Measurements from ENCODE around the gene ABL1.
"Not testable (repeated sequence)": the region's sequence is repeated elsewhere in the genome, so short reads cannot be mapped to it uniquely, and the experiment has no call there.

ABL1 gene

DNA sequence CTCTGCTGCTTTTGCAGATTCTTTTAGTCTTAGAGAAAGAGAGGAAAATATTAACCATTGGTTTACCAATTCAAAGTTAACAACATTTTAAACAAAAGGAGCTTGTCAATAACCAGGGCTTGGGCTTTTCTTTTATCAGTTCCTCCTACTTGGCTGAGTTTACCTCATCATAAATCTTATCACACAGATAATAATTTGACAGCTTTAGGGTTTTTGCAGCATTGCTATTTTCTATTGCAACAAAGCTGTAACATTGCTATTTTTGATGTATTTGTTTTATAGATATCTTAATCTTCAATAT, 9.8 kb upstream of the ABL1 start:
- DNase-seq (ENCODE audit: low read depth) = no peak

DNA sequence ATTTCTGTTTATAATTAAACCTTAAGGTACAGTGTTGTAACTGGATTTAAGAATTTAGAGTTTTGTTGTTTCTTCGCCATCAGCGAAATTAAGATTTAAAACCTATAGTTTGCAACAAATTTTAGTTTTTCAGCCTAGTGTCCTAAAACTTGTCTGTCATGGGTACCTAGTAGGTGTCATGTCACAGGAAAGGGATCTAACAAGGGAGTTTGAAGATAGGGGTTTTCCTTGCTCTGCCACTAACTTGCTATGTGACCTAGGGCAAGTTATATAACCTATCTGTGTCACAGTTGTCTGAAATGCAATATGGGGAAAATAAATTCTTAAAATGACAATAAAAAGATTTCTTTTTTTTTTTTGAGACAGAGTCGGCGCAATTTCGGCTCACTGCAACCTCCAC, 9.2 kb upstream of the ABL1 start:
- no peak for DNase-seq (ENCODE audit: low read depth)

DNA sequence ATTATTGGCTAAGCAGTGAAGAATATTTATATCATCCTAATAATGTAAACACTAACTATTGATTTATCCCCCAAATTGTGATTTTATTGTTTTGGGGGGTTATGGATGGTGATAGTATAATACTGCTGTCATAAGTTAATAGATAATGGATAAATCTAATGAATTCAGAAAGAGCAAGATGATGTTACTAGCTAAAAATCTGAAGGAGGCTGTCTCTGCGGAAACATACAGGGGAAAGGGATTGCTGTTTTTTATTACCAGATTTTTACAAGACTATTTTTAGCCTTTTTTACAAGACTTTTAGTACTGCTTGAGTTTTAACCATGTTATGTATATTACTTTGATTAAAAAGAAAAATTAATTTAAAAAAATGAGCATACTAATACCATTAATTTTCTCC, 5.3 kb upstream of the ABL1 start:
- DNase-seq (ENCODE audit: low read depth) = no peak

DNA sequence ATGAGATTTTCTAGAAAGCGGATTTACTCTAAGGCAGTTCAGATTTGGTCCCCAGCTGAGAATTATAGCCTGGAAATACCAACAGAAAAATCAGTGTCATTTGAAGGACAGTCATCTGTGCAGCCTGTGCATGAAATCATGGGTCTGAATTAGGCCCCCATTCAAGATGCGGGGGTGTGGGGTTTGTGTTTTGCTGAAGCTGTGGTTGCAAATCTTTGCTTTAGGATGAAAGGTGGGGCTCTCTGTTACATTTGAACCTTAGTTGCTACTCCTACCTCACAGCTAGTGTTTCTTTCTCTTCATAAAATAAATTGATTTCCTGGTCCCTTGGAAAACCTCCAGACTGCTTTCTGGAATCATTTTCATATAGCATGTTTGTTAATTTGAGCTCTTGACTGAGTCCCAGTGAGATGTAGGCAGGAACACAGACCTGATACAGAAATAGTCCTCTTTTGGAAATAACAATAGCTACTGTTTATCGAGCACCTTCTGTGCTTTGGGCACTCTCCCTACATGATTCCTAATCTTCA, 4.8 kb upstream of the ABL1 start:
- DNase-seq (ENCODE audit: low read depth) = no peak

DNA sequence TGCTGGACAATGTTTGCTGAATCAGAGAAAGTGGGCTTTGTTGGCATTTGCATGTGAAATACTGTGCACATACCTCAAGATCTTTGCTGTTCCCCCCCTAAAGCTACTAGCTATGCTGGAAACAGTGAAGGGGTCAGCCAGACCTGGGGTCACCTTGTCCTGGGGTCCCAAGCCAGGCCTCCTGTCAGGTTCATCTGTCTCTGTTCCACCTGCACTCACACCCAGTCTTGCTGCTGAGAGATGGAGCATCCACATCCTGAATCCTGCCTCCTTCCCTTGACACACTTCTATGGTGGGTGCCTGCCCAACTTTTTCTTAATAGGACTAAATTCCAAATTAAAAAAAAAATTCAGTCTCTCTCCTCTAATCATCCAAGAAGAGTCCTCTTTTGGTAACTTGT, 4.0 kb upstream of the ABL1 start:
- DNase-seq (ENCODE audit: low read depth) = no peak

DNA sequence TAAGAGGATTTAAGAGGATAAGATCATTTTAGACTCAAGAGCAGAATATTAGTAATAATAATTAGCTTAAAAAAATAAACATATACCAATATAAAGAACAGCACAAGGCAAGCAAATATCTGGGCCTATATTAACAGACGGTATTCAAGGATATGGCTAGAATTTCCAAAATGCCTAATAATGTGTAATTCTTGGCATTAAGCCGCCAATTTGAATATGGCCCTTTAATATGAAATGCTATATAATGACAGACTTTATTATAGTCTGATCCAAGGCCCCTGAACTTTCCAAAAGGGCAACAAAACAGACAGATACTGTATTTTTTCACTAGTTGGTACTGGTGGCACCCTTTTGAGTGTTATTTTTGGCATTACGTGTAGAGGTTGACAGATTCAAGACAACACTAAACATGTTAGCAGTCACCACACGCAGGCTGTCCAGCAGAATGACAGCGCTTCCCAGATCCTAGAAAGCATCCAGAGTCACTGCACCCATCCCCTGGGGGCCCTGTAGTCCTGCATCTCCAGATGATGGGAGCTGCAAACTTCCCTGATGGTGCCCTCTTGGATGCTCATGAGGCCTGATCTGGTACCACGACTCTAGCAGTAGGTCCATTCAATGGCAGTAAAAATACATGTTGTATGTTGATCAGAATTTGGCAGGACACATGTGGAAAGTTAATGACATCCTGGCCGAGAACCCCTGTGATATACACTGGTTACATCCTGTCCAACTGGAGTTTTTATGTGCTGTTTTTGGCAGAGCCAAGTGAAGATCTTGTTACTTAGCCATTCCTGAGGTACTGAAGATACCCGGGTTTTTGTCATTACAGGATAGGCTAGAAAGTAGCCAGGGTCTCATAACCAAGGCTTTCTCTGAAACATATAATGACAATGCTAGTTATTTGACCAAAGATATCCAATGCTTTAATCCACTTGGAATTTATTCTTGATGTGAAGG, 1.7 kb upstream of the ABL1 start:
- DNase-seq (ENCODE audit: low read depth) = no peak

DNA sequence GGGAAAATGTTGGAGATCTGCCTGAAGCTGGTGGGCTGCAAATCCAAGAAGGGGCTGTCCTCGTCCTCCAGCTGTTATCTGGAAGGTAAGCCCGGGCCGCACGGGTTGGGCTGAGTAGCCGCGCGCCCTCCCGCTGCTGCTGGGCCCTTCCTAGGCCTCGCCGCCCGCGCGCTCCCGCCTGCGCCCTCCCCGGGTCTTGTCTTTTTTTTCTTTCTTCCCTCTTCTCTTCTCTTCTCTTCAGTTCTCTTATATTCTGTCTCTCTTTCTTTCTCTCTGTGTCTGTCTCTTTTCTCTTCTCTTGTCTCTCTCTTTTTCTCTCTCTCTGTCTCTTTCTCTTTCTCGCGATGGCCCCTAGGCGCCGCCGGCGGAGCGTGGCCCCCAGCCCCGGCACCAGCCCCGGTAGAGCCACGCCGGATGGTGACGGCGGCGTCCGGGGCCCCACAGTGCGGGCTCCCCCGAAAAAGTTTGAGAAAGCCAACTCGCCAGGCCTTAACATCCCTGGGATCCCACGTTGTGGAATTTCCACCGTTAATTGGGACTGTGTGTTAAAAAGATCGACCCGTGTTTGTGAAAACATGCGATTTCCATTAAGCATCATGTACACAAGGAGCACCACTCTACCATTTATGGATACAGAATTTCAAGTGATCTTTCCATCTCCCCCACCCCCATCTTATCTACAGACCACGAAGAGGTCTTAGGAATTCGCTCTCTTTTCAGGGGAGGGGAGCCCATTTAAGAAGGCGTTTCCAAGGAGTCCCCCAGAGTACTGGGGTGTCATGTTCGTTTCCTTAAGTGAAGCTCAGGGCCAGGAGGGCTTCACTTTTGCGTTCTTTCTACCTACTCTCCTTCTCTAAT, 616 bp downstream of the ABL1 start:
- DNase-seq (ENCODE audit: low read depth) = peak; percentile 14

DNA sequence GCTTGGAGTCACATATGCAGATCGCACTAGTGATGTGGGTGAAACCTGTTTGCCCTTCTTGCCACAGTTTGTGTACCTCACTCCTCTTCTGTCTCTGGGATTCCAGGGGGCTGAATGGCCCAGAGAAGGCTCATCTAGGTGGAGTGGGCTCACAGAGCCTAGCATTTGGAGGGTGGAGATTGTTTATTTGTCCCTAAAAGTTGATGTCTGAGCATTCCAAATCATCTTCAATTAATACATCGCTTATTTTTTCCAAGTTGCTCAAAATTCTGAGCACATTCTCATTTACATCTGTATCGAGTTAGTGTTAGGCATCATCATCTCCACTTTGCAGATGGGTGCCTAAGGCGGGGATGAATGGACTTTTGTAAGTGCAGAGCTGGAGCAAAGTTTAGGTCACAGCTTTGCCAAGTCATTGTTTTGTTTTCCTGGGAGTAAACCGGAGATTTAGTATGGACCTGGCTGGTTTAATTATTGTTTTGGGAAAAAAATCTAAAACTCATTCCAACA, 2.0 kb downstream of the ABL1 start:
- no peak for DNase-seq (ENCODE audit: low read depth)

DNA sequence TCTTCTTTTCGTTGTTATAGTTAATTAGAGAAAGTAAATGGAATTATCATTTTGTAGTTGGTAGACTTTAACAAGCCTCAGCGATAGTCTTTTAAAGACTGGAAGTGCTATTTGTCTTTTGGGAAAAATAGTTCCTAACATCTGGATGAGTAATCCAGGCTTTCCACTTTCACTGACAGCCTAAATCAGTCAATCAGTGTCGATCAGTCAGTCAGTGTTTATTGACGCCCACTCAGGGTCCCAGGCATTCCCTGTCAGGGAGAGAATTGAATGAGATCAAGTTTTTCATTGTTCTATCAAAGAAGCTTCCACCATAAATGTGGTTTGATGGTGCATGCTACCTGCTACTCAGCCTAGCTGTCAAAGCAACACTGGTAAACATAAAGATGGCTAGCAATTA, 2.6 kb downstream of the ABL1 start:
- DNase-seq (ENCODE audit: low read depth) = no peak

DNA sequence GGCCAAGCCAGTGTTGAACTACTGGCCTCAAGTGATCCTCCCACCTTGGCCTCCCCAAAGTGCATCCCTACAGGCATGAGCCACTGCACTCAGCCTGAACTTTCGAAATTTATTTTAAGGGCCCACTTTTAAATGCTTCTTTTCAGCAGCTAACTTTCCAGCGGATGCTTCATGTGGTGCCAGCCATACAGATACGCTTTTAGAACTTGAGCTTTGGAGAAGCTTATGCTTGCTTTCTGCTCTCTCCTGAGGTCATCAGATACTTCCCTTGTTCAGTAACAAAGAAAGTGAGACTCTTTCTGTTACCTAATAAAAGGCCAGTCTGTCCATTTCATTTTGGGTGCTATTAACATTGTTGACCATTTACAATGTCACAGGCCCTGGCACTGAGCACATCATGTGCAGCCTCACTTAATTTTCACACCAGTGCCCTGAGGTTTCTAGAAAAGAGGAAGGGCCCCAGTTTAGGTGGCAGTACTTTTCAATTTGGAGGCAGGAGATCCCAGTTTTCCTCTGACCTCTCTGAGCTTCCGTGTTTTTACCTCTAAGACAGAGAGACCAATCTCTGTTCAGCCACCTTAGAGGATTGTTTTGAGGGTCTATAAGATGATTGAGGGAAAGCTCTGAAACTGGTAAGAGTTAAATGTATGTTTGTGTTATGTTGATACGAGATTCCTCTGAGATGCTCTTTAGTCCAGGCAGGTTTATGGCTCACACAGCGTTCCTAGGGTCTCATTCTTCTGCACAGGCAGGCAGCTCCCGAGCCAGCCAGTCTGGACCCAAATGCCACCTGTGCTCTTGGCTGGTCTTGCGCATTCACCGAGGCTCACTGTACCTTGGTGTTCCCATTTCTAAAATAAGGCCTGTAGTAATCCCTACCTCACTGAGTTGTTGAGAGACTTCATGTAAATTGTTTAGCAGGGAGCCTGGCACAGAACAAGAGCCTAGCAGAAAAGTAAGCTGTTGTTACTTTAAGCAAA, 4.4 kb downstream of the ABL1 start:
- no peak for DNase-seq (ENCODE audit: low read depth)

DNA sequence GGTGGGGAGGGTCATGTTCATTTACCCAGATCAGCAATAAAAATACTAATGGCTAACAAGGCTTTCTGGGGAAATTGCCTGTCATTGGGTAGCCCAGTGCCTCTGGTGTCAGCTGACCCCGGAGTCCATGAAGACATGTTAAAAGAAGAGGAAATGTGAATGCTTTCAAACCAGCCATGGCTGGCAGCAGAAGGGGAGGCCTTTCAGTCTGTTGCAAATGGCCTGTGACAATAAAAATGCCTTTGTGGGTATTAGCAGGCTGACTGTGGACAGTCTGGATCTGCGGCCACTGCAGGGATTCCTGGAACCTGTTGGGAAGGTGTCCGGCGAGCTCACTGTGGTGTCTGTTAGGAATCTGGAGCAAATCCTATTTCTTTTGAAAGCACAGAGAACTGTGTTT, 7.5 kb downstream of the ABL1 start:
- DNase-seq (ENCODE audit: low read depth) = no peak

DNA sequence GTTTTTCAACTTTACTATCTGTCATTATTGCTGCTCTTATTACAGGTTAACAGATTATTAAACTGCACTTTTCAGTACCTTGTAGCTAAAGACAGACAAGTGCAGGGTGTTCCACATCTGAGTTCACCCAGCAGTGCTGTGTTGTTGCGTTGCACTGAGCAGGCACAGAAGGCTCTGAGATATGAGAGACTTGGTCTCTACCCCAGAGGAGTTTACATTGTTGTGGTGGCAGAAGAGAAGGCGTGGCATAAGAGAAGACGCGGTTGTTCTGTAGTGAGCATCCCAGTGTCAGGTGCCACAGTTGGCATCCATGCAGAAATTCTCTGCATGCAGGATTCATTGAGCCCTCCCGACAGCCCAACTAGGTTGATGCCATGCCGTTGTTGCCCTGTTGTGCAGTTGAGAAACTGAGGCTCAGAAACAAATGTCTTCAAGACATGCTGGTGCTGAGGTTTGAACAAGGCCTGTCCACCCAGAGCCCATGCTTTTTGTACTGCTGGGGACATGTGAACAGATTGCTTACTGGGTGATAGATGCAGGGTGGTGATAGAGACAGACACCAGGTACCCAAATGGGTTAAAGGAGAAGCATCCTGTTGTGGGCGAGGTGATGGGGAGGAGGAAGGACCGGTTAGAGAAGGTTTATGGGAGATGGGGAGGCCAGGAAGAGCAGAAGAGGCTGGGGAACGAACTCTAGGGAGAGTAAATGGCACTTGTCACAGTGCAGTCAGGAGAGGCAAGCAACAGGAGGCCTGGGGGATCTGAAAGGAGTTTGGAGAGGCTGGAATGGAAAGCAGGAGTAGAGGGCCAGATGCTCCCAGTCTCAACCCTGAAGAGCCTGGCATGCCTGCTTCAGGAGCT, 8.2 kb downstream of the ABL1 start:
- no peak for DNase-seq (ENCODE audit: low read depth)

DNA sequence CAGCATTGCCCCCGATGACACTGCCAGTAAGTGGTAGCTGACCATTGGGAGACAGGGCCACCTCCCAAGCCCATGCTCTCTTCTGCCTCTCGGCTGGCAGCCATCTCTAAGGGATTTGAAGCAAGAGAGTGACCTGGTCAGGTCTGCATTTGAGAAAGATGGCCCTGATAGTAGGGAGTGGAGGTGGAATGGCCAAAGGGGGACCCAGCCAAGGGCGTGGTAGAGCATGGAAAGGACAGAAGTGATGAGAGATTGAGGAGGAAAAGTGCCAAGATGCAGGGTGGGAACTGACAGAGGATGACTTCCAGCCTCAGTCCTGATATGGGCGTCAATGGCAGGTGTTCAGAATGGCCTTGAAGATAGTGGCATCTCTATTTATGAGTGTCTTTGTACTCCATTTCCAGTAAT, 9.0 kb downstream of the ABL1 start:
- DNase-seq (ENCODE audit: low read depth) = no peak

DNA sequence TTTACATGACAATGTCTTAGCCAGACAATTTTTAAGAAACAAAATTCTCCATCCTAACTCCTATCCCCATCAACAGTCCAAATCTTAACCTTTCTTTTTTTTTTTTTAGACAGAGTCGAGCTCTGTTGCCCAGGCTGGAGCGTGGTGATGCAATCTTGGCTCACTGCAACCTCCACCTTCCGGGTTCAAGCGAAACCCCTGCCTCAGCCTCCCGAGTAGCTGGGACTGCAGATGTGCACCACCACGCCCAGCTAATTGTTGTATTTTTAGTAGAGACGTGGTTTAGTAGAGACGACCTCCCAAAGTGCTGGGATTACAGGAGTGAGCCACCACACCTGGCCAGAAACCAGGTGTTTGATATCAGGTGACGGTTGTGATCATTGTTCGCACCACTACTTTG, 10.2 kb downstream of the ABL1 start:
- DNase-seq (ENCODE audit: low read depth) = no peak

DNA sequence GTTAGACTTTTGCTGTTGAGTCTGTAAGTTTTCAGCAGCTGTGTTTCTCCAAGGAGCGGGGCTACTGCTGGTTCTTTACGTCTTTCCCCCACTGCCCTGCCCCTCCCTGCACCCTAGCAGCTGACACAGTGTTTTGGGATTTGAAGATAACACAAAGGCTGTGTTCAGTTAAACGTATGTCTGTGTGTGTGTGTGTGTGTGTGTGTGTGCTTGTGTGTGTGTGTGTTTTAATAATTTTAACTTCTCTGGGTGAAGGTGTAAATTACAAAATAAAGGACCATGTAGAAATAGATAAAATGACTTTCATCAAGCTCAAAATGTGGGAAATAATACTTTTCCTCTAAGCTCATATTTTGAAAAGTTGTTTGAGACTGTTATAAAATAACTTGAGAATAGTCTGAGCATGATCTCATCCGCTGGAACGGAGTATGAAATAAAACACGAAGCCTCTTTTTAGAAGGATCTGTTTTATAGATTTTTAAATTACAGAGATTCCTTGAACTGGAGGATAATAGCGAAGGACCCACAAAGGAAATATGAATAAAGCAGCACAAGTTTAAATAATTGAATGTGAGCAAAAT, 10.9 kb downstream of the ABL1 start:
- no peak for DNase-seq (ENCODE audit: low read depth)

DNA sequence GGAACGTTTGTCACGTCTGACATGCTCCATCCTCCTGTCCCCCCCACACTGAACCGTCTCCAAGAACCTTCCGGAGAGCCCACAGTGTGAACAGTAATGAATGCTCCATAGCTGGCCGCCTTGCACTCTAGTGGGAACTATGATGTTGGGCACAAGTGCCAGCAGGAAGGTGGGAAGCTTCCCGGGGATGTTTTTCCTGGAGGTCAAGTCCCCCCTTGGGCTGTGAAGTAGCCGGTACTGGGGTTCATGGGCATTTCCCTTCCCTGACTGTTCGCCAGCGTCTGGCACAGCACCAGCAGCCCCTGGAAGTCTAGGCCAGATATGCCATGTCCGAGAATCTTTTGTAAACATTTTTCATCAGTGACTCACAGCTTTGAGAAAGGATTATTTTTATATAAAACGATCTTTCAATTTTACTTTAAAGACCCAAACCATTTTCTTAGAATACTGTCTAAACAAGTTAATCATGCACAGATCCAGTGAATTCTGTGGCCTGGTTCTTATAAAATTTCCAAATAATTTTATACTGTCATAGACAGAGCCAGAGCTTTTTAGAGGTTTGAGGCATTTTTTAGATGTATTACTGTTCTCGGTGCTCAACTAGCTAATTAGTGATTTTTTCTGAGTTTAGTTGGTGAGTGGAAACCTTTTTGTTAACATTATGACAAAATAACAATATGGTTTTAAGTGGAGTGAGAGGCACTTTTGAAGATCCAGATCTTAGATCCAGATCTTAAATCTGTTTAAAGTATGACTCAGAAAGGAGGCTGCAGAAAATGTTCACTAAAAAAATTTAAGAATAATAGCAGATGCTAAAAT, 11.6 kb downstream of the ABL1 start:
- DNase-seq (ENCODE audit: low read depth) = no peak

DNA sequence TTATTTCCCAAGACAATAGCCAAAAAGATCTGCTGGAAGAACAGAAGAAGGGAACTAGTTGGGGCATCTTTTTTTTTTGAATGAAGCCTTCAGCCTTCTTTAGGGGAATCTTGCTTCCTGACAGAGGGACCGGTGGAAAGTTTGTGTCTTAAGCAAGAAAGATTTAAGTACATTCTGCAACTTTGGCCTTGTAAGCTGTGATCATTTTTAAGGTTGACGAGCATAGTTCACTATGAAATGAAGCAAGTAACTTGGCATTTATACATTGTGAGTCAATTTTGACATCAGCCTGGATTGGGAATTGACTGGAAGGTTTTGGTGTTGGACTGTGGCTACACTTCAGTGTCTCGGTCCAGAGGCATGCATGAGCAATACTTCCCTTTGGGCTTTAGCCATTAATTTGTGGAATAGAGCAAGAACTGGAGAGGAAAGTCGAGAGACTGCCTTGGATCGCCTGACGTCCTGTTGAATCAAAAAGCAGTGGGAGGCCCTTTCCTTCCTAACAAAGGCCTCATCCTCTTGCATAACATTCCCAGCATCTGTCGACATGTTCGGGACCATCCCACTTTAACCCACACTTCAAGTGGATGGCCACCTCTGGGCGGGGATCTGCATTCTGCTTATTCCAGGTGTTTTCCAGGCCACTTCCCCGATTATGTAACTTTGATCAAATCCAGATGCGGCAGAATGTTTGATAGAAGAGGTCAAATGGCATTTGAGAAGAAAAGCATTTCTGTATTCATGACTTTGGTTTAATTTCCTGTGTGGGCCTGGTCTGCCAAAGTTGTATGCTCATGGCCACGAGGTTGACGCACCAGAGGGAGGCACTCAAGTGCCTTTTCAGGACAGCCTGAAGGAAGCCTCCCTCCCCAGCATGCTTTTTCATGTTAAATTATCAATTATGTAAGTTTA, 12.5 kb downstream of the ABL1 start:
- DNase-seq (ENCODE audit: low read depth) = no peak

DNA sequence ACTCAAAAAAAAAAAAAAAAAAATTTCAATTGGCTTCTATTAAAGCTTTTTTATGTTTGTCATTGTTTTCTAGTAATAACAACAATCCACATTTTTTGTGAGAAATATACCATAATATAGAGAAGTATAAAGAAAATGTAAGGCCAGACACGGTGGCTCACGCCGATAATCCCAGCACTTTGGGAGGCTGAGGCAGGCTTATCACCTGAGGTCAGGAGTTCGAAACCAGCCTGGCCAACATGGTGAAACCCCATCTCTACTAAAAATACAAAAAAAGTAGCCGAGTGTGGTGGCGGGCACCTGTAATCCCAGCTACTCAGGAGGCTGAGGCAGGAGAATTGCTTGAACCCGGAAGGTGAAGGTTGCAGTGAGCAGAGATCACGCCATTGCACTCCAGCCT, 13.5 kb downstream of the ABL1 start:
- DNase-seq (ENCODE audit: low read depth) = not testable (repeated sequence)
